ENCODE results near the gene DDX51. TPM values are rescaled to one million over a fixed set of nuclear protein-coding genes. Genes with fewer than 3 reads are reported as not detected.

Gene DDX51
- total RNA-seq, 2 experiments from 2014 or later, result 19.2 to 31.4 TPM

DNA sequence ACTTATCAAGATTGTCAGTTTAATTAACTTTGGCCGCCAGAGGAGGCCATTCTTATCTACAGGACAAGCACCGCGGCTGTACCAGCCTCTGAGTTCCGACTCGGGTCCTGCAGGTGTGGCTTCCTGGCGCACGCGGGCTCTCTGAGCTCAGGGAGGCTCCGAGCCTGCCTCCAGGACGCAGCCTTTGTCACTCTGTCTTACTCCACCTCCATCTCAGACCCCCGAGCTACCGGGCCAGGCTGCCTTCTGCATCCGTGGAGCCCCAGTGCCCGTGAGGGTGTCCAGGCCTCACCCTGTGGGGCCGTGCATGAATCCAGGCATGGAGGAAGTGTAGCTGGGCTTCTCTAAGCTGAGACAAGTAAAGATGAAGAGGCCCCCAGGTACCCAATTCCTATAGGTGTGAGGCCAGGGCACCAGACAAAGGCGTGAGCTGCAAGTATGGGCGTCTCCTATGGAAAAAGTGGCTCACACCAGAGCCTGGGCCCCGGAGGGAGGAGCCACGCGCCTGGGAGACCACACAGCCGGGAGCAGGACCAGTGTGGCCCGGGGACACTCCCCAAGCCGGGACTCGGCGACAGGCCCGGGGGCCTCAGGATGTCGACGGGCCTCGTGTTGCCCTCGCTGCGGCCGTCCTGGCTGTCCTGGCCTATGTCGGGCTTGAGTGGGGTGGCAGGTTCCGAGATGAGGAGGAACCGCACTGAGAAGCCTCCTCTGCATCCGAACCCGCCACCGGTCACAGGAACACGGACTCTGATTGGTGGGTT lies 42.9 kb upstream of the DDX51 start:
- intact Hi-C loops (cut with DNase I, micrococcal nuclease), result loop anchor here in 1 of 2 experiments (5.0 kb wide), 1 partner anchor 1315 kb away; the partner anchor contains the start of gene RAN
- ATAC-seq, result no peak
- Mint-ChIP-seq H3K36me3 (ENCODE audit: low read depth) (no peaks in the 10 kb centered on the region), H3K27ac (peak overlapping the region; percentile 51), H3K4me3 (peak overlapping the region; percentile 55), H3K9me3 (ENCODE audit: low read depth) (no peaks in the 10 kb centered on the region), H3K4me1 (peaks cover 28% of the 10 kb centered on the region), H3K27me3 (no peaks in the 10 kb centered on the region)
- ChIA-PET POLR2A (no interaction called here), CTCF (no interaction called here)
- peak; percentile 45 for DNase-seq

- Mint-ChIP-seq H3K27ac (peak overlapping the region; percentile 86), H3K4me1 (peaks cover 28% of the 10 kb centered on the region), H3K36me3 (ENCODE audit: low read depth) (no peaks in the 10 kb centered on the region), H3K27me3 (no peaks in the 10 kb centered on the region), H3K9me3 (ENCODE audit: low read depth) (no peaks in the 10 kb centered on the region), H3K4me3 (peak overlapping the region; percentile 55)
- no peak for ATAC-seq
- DNase-seq, result no peak
- intact Hi-C loops (cut with DNase I, micrococcal nuclease), result loop anchor here in 1 of 2 experiments (5.0 kb wide), 1 partner anchor 1314 kb away; the partner anchor contains the start of gene RAN
- ChIA-PET POLR2A (no interaction called here), CTCF (interaction anchor here (0.6 to 1.3 kb wide), 2 partner anchors 32 to 330 kb away, joined by 3 to 5 read pairs; no protein-coding TSS in a partner anchor)
These were observed 42.2 kb upstream of the DDX51 start for GRCh38 chr12:132186208-132186856.

DNA sequence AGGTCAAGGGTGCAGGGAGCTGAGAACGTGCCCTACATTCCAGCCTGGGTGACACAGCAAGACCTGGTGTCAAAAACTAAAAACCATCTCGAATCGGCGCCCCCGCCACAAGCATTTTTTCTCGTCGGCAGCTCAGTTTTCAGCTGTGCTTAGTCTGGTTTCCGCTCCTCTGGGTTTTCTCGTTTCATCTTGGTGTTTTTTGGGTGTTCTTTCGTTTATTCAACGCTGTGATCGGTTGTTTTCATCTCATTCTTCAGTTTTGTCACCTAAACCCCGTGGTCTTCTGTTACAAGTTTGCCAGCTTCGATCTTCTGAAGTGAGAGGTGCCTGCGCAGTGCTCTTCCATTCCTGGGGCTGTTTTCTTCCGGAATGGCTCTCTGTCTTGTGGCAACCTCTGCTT lies 41.6 kb upstream of the DDX51 start:
- Mint-ChIP-seq H3K4me1 (peaks cover 25% of the 10 kb centered on the region), H3K9me3 (ENCODE audit: low read depth) (no peaks in the 10 kb centered on the region), H3K27me3 (no peaks in the 10 kb centered on the region), H3K4me3 (peak overlapping the region; percentile 55), H3K36me3 (ENCODE audit: low read depth) (no peaks in the 10 kb centered on the region), H3K27ac (peak overlapping the region; percentile 86)
- ATAC-seq, result no peak
- ChIA-PET CTCF (interaction anchor here (0.6 to 1.3 kb wide), 3 partner anchors 32 to 331 kb away, joined by 3 to 5 read pairs (median 4); no protein-coding TSS in a partner anchor), POLR2A (no interaction called here)
- intact Hi-C loops (cut with DNase I, micrococcal nuclease), result loop anchor here in 1 of 2 experiments (5.0 kb wide), 1 partner anchor 1313 kb away; the partner anchor contains the start of gene RAN
- DNase-seq, result peak; percentile 47

GRCh38 chr12:132182711-132183365 lies 38.7 kb upstream of the DDX51 start:
- POLR2A ChIA-PET, result interaction anchor here (0.6 kb wide), 1 partner anchor 80 kb away, joined by 3 read pairs; no protein-coding TSS in a partner anchor
- CTCF ChIA-PET, result interaction anchor here (0.6 to 1.2 kb wide), 2 partner anchors 8 to 22 kb away, joined by 3 read pairs; no protein-coding TSS in a partner anchor

GRCh38 chr12:132182206-132182710 lies 38.1 kb upstream of the DDX51 start:
- H3K4me3 Mint-ChIP-seq, result no peak overlapping the region
- H3K27me3 Mint-ChIP-seq, result peaks cover 1% of the 10 kb centered on the region
- intact Hi-C loops (cut with DNase I, micrococcal nuclease), result no loop called here
- POLR2A ChIA-PET, result no interaction called here
- no peak for DNase-seq
- no peaks in the 10 kb centered on the region for H3K9me3 Mint-ChIP-seq (ENCODE audit: low read depth)
- CTCF ChIA-PET, result no interaction called here
- H3K27ac Mint-ChIP-seq, result no peak overlapping the region
- ATAC-seq, result no peak
- peaks cover 36% of the 10 kb centered on the region for H3K4me1 Mint-ChIP-seq
- H3K36me3 Mint-ChIP-seq (ENCODE audit: low read depth), result no peaks in the 10 kb centered on the region

More at GRCh38 chr12:132182711-132183365, 38.7 kb upstream of the DDX51 start:
- Mint-ChIP-seq H3K9me3 (ENCODE audit: low read depth) (no peaks in the 10 kb centered on the region), H3K27ac (no peak overlapping the region), H3K36me3 (ENCODE audit: low read depth) (no peaks in the 10 kb centered on the region), H3K27me3 (peaks cover 1% of the 10 kb centered on the region), H3K4me1 (peaks cover 36% of the 10 kb centered on the region), H3K4me3 (no peak overlapping the region)
- intact Hi-C loops (cut with DNase I, micrococcal nuclease), result no loop called here
- no peak for DNase-seq
- no peak for ATAC-seq

GRCh38 chr12:132181570-132182200 lies 37.6 kb upstream of the DDX51 start:
- ATAC-seq, result no peak
- CTCF ChIA-PET, result no interaction called here
- intact Hi-C loops (cut with DNase I, micrococcal nuclease), result no loop called here

GRCh38 chr12:132180648-132181546 lies 36.8 kb upstream of the DDX51 start:
- peaks cover 26% of the 10 kb centered on the region for H3K4me1 Mint-ChIP-seq
- intact Hi-C loops (cut with DNase I, micrococcal nuclease), result no loop called here
- CTCF ChIA-PET, result no interaction called here
- POLR2A ChIA-PET, result no interaction called here
- H3K9me3 Mint-ChIP-seq (ENCODE audit: low read depth), result no peaks in the 10 kb centered on the region
- DNase-seq, result no peak
- no peak overlapping the region for H3K27ac Mint-ChIP-seq
- peaks cover 1% of the 10 kb centered on the region for H3K27me3 Mint-ChIP-seq
- H3K36me3 Mint-ChIP-seq (ENCODE audit: low read depth), result no peaks in the 10 kb centered on the region
- ATAC-seq, result no peak
- no peak overlapping the region for H3K4me3 Mint-ChIP-seq

More at GRCh38 chr12:132181570-132182200, 37.6 kb upstream of the DDX51 start:
- Mint-ChIP-seq H3K27me3 (peaks cover 1% of the 10 kb centered on the region), H3K4me1 (peaks cover 32% of the 10 kb centered on the region), H3K9me3 (ENCODE audit: low read depth) (no peaks in the 10 kb centered on the region), H3K4me3 (no peak overlapping the region), H3K27ac (no peak overlapping the region), H3K36me3 (ENCODE audit: low read depth) (no peaks in the 10 kb centered on the region)
- POLR2A ChIA-PET, result no interaction called here
- DNase-seq, result no peak

- no peaks in the 10 kb centered on the region for H3K36me3 Mint-ChIP-seq (ENCODE audit: low read depth)
- CTCF ChIA-PET, result interaction anchor here (0.6 to 1.9 kb wide), 4 partner anchors 12 to 129 kb away, joined by 3 to 4 read pairs (median 4); no protein-coding TSS in a partner anchor
- peaks cover 1% of the 10 kb centered on the region for H3K27me3 Mint-ChIP-seq
- H3K4me1 Mint-ChIP-seq, result peaks cover 18% of the 10 kb centered on the region
- intact Hi-C loops (cut with DNase I, micrococcal nuclease), result no loop called here
- ATAC-seq (no peak), DNase-seq (no peak)
- POLR2A ChIA-PET, result interaction anchor here (1.0 kb wide), 1 partner anchor 10 kb away, joined by 4 read pairs; no protein-coding TSS in a partner anchor
- H3K27ac Mint-ChIP-seq, result no peak overlapping the region
- H3K4me3 Mint-ChIP-seq, result no peak overlapping the region
- no peaks in the 10 kb centered on the region for H3K9me3 Mint-ChIP-seq (ENCODE audit: low read depth)
These were observed 35.6 kb upstream of the DDX51 start for GRCh38 chr12:132179431-132180362.

- ChIA-PET CTCF (interaction anchor here (0.7 to 1.9 kb wide), 3 partner anchors 11 to 129 kb away, joined by 4 read pairs; no protein-coding TSS in a partner anchor), POLR2A (interaction anchor here (0.6 kb wide), 1 partner anchor 18 kb away, joined by 9 read pairs; no protein-coding TSS in a partner anchor)
- DNase-seq (peak; percentile 69), ATAC-seq (peak; percentile 79)
- intact Hi-C loops (cut with DNase I, micrococcal nuclease), result no loop called here
- Mint-ChIP-seq H3K27ac (peak overlapping the region; percentile 66), H3K36me3 (ENCODE audit: low read depth) (no peaks in the 10 kb centered on the region), H3K4me1 (peaks cover 18% of the 10 kb centered on the region), H3K9me3 (ENCODE audit: low read depth) (no peaks in the 10 kb centered on the region), H3K27me3 (peaks cover 1% of the 10 kb centered on the region), H3K4me3 (peak overlapping the region; percentile 64)
These were observed 34.8 kb upstream of the DDX51 start for GRCh38 chr12:132178801-132179401.

Measured in activated CD4-positive, alpha-beta T cell treated with anti-CD3 and anti-CD28 coated beads for 36 hours (primary cell).